Measurements from ENCODE around the gene AGO3. TPM values are rescaled to one million over a fixed set of nuclear protein-coding genes. Genes with fewer than 3 reads are reported as not detected.

AGO3 gene
- total RNA-seq, 1 donor from 2014 or later: 26.1 TPM

Other genes starting within 250 kb of the AGO3 start
- 9.4 and 15.6 TPM in 2 replicates for gene C1orf216, start 212.2 kb upstream of the AGO3 start, total RNA-seq
- 1.4 and 14.9 TPM in 2 replicates for gene CLSPN, start 161.1 kb upstream of the AGO3 start, total RNA-seq
- 12.5 and 19.9 TPM in 2 replicates for gene AGO4, start 123.1 kb upstream of the AGO3 start, total RNA-seq
- gene AGO1, start 47.9 kb upstream of the AGO3 start, total RNA-seq: 4.9 and 17.9 TPM in 2 replicates
- gene TEKT2, start 153.0 kb downstream of the AGO3 start, total RNA-seq: 0.35 and 1.4 TPM in 2 replicates
- gene ADPRS, start 157.8 kb downstream of the AGO3 start, total RNA-seq: 46.9 and 68.1 TPM in 2 replicates
- gene COL8A2, start 194.1 kb downstream of the AGO3 start, total RNA-seq: 0.69 and 2.7 TPM in 2 replicates
- 89.6 and 158 TPM in 2 replicates for gene TRAPPC3, start 218.4 kb downstream of the AGO3 start, total RNA-seq
- gene MAP7D1, start 225.1 kb downstream of the AGO3 start, total RNA-seq: 87.9 and 149 TPM in 2 replicates